Activated naive CD8-positive, alpha-beta T cell treated with anti-CD3 and anti-CD28 coated beads for 36 hours (primary cell): ENCODE data around the gene NTM. TPM values are rescaled to one million over a fixed set of nuclear protein-coding genes. Genes with fewer than 3 reads are reported as not detected.

Source experiments
- DNase-seq: peaks from one replicate; pipeline ENCODE4 v3.0.0; 2021
- H3K27ac Mint-ChIP-seq: one replicate; pipeline ENCODE4 v1.8.0; 2022; ENCODE audit warnings: mild to moderate bottlenecking, moderate library complexity, mixed read lengths
- H3K27me3 Mint-ChIP-seq: one replicate; pipeline ENCODE4 v1.8.0; 2022; ENCODE audit warnings: mild to moderate bottlenecking, mixed read lengths
- H3K36me3 Mint-ChIP-seq: one replicate; pipeline ENCODE4 v1.8.0; 2021; ENCODE audit warnings: mild to moderate bottlenecking, mixed read lengths
- H3K4me1 Mint-ChIP-seq: one replicate; pipeline ENCODE4 v1.8.0; 2021; ENCODE audit warnings: mixed read lengths
- H3K4me3 Mint-ChIP-seq: one replicate; pipeline ENCODE4 v1.8.0; 2022; ENCODE audit warnings: mild to moderate bottlenecking, moderate library complexity, mixed read lengths
- H3K9me3 Mint-ChIP-seq: one replicate; pipeline ENCODE4 v1.8.0; 2022; ENCODE audit warnings: mixed read lengths
- total RNA-seq, 2 experiments: library from RNA; stranded (reverse); gene quantifications; one replicate each; pipeline ENCODE4 v1.2.3, GENCODE V29; 2021

The NTM gene
- total RNA-seq, 2 experiments from 2014 or later: not detected

DNA sequence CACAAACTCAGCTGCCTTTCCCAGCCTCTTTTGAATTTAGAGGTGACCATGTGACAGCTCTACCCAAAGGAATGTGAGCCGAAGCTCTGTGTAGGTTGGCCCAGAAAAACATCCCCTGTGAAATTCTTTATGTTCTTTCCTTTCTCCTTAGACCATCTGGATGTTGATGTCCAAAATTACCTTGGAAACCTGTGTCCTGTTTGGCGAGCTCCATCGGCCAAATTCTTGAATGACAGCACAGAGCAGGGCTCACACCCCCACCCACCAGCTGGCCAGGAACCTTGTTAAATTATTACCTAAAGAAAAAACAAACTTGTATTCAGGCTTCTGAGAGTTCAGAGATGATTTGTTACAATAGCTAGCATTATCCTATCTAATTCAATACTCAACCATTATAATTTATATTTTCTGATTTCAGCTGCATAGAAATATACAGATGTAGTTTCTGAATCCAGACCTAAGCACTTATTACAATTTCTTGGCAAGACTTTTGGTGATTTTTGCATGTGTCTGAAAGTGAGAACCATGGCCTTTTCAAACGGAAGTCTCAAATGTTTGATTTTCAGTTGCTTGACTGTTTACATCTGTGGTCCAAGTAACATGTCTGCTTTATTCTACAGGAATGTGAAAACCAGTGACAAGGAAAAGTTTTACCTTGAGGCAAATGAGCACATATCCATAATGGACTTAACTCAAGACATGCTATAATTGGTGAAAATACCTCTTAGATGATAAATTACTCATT is 554.2 kb downstream of the NTM start:
- no peak for DNase-seq
- Mint-ChIP-seq H3K4me1 (no peaks in the 10 kb centered on the region), H3K27me3 (no peaks in the 10 kb centered on the region), H3K9me3 (no peaks in the 10 kb centered on the region), H3K36me3 (no peaks in the 10 kb centered on the region), H3K4me3 (no peak overlapping the region), H3K27ac (no peak overlapping the region)

GRCh38 chr11:131925829-131926228 is 555.4 kb downstream of the NTM start:
- no peak for DNase-seq
- H3K4me1 Mint-ChIP-seq: no peaks in the 10 kb centered on the region
- no peak overlapping the region for H3K4me3 Mint-ChIP-seq
- no peaks in the 10 kb centered on the region for H3K27me3 Mint-ChIP-seq
- no peaks in the 10 kb centered on the region for H3K9me3 Mint-ChIP-seq
- H3K36me3 Mint-ChIP-seq: no peaks in the 10 kb centered on the region
- no peak overlapping the region for H3K27ac Mint-ChIP-seq

DNA sequence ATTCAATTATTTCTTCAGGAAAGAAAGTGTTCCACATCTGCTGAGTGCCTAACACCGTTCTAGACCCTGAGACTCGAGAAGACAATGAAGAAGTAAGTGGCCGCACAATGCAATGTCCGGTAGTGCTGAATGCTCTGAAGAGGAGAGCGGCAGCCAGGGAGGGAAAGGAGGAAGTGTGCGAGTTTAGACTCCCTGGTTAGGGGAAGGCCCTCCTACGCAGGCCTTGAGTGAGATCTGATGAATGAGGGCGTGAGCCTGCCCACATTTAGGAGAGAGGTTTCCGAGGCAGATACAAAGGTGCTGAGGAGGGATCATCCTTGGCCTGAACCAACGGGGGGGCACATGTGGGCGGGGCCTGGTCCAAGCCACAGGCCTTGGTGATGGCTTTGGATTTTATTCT is 558.6 kb downstream of the NTM start:
- DNase-seq: no peak
- Mint-ChIP-seq H3K9me3 (no peaks in the 10 kb centered on the region), H3K27ac (no peak overlapping the region), H3K4me1 (no peaks in the 10 kb centered on the region), H3K27me3 (no peaks in the 10 kb centered on the region), H3K4me3 (no peak overlapping the region), H3K36me3 (no peaks in the 10 kb centered on the region)

DNA sequence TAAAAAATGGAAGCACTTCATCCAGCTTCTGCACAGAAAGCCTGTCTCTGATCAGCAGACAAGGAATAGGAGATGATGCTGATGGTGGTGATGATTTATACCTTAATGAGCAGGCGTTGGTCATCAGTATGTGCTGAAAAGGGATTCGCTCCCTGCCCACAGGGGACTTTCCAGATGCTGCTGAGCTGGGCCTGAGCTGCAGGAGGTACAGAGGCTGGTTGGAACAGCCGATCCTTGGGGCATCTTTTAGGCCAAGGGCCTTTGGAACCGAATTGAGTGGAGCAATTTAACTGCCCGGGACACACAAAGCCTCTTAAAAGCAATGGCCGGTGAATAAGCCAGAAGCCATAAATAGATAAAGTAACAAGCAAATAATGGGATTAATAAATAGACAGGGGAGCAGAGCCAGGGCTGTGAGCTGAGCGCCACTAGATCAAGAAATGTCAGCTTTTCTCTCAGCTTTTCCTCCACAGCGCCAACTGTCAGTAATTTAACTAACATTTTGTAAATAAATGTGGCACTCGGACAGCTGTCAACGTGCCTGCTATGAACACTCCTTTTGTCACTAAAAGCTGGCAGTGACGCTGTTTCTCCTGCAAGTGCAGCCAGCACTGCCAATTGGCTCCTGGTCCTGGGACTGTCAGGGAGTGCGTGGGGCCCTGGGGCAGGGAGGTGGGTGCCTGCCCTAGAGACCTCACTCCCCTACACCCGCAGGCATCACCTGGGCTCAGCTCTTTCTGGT is 562.3 kb downstream of the NTM start:
- Mint-ChIP-seq H3K4me1 (no peaks in the 10 kb centered on the region), H3K9me3 (no peaks in the 10 kb centered on the region), H3K27me3 (no peaks in the 10 kb centered on the region), H3K36me3 (no peaks in the 10 kb centered on the region), H3K27ac (no peak overlapping the region), H3K4me3 (no peak overlapping the region)
- DNase-seq: no peak

GRCh38 chr11:131934006-131934405 is 563.6 kb downstream of the NTM start:
- Mint-ChIP-seq H3K27ac (no peak overlapping the region), H3K36me3 (no peaks in the 10 kb centered on the region), H3K9me3 (no peaks in the 10 kb centered on the region), H3K4me3 (no peak overlapping the region), H3K4me1 (no peaks in the 10 kb centered on the region), H3K27me3 (no peaks in the 10 kb centered on the region)
- DNase-seq: no peak

GRCh38 chr11:131938351-131938751 is 567.9 kb downstream of the NTM start:
- Mint-ChIP-seq H3K27ac (no peak overlapping the region), H3K4me1 (no peaks in the 10 kb centered on the region), H3K4me3 (no peak overlapping the region), H3K27me3 (no peaks in the 10 kb centered on the region), H3K36me3 (no peaks in the 10 kb centered on the region), H3K9me3 (no peaks in the 10 kb centered on the region)
- no peak for DNase-seq

GRCh38 chr11:131940126-131940525 is 569.7 kb downstream of the NTM start:
- H3K4me1 Mint-ChIP-seq: no peaks in the 10 kb centered on the region
- no peak overlapping the region for H3K27ac Mint-ChIP-seq
- no peak for DNase-seq
- H3K9me3 Mint-ChIP-seq: no peaks in the 10 kb centered on the region
- H3K27me3 Mint-ChIP-seq: no peaks in the 10 kb centered on the region
- H3K36me3 Mint-ChIP-seq: no peaks in the 10 kb centered on the region
- H3K4me3 Mint-ChIP-seq: no peak overlapping the region

GRCh38 chr11:131942878-131943277 is 572.5 kb downstream of the NTM start:
- no peak for DNase-seq
- H3K36me3 Mint-ChIP-seq: no peaks in the 10 kb centered on the region
- no peaks in the 10 kb centered on the region for H3K4me1 Mint-ChIP-seq
- H3K27me3 Mint-ChIP-seq: no peaks in the 10 kb centered on the region
- H3K4me3 Mint-ChIP-seq: no peak overlapping the region
- H3K9me3 Mint-ChIP-seq: no peaks in the 10 kb centered on the region
- no peak overlapping the region for H3K27ac Mint-ChIP-seq

DNA sequence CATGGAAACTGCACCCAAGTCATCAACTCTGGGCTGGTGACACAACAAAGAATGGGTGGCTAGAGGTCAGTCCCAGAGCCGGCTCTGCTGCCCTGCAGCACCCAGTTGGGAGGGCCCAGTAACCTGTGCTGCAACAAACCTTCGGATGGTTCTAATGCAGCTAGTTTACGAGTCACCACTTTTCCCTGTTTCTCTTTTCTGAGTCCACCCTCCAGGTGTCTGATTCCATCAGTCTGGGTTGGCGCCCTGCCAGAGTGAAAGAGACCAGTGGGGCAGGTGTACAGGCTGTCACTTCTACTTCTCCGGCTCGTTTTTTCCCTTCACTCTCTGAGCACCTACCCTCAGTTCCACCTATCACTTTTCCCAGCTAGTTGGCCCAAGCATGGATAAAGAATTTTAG is 572.9 kb downstream of the NTM start:
- Mint-ChIP-seq H3K27ac (no peak overlapping the region), H3K4me3 (no peak overlapping the region), H3K36me3 (no peaks in the 10 kb centered on the region), H3K9me3 (no peaks in the 10 kb centered on the region), H3K4me1 (no peaks in the 10 kb centered on the region), H3K27me3 (no peaks in the 10 kb centered on the region)
- no peak for DNase-seq

GRCh38 chr11:131944736-131945135 is 574.3 kb downstream of the NTM start:
- no peaks in the 10 kb centered on the region for H3K9me3 Mint-ChIP-seq
- DNase-seq: no peak
- H3K27me3 Mint-ChIP-seq: no peaks in the 10 kb centered on the region
- no peak overlapping the region for H3K4me3 Mint-ChIP-seq
- no peak overlapping the region for H3K27ac Mint-ChIP-seq
- no peaks in the 10 kb centered on the region for H3K4me1 Mint-ChIP-seq
- H3K36me3 Mint-ChIP-seq: no peaks in the 10 kb centered on the region

GRCh38 chr11:131945706-131946105 is 575.3 kb downstream of the NTM start:
- H3K27me3 Mint-ChIP-seq: no peaks in the 10 kb centered on the region
- no peaks in the 10 kb centered on the region for H3K4me1 Mint-ChIP-seq
- H3K4me3 Mint-ChIP-seq: no peak overlapping the region
- H3K27ac Mint-ChIP-seq: no peak overlapping the region
- H3K9me3 Mint-ChIP-seq: no peaks in the 10 kb centered on the region
- no peaks in the 10 kb centered on the region for H3K36me3 Mint-ChIP-seq
- no peak for DNase-seq

GRCh38 chr11:131947511-131947910 is 577.1 kb downstream of the NTM start:
- DNase-seq: no peak
- H3K27ac Mint-ChIP-seq: no peak overlapping the region
- H3K27me3 Mint-ChIP-seq: no peaks in the 10 kb centered on the region
- H3K4me3 Mint-ChIP-seq: no peak overlapping the region
- H3K4me1 Mint-ChIP-seq: no peaks in the 10 kb centered on the region
- H3K36me3 Mint-ChIP-seq: no peaks in the 10 kb centered on the region
- H3K9me3 Mint-ChIP-seq: no peaks in the 10 kb centered on the region

DNA sequence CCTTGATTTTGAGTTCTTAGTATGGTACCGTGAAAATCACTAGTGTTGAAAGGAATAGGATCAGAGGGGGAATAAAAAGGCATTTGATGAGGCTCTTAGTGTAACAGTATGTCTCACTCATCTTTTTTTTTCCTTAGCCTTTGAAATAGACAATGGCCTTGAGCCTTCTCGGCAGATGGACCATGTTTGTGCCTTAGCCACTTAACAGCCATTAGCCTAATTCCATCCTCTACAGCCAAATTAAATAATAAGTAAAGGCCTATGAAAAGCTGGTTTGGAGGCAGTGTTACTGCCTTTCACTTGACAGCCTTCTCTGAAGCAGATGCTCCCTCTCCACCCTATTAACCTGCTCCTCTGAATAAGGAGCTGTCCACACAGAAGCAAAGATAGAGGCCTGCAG is 580.7 kb downstream of the NTM start:
- no peaks in the 10 kb centered on the region for H3K9me3 Mint-ChIP-seq
- no peaks in the 10 kb centered on the region for H3K27me3 Mint-ChIP-seq
- no peak overlapping the region for H3K4me3 Mint-ChIP-seq
- H3K36me3 Mint-ChIP-seq: no peaks in the 10 kb centered on the region
- no peak overlapping the region for H3K27ac Mint-ChIP-seq
- no peaks in the 10 kb centered on the region for H3K4me1 Mint-ChIP-seq
- no peak for DNase-seq

DNA sequence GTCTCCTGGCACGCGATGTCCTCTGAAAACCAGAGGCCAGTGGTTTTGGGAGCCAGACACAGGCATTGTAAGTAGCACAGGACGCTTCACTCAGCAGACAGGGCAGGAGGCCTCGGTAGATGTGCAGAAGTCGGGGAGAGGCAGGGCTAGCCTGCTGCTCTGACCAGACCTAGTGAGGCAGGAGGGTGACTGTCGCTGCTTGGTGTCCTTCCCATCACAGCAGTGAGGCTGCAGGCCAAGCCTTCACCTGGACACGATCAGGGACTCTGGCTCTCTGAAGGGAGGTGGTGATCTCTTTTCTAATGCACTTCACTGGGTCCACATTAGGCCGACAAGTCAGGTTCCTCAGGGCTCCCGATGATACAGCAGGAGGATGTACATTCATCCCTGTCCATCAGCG is 583.7 kb downstream of the NTM start:
- Mint-ChIP-seq H3K36me3 (no peaks in the 10 kb centered on the region), H3K4me3 (no peak overlapping the region), H3K27me3 (no peaks in the 10 kb centered on the region), H3K27ac (no peak overlapping the region), H3K4me1 (no peaks in the 10 kb centered on the region), H3K9me3 (no peaks in the 10 kb centered on the region)
- DNase-seq: no peak

DNA sequence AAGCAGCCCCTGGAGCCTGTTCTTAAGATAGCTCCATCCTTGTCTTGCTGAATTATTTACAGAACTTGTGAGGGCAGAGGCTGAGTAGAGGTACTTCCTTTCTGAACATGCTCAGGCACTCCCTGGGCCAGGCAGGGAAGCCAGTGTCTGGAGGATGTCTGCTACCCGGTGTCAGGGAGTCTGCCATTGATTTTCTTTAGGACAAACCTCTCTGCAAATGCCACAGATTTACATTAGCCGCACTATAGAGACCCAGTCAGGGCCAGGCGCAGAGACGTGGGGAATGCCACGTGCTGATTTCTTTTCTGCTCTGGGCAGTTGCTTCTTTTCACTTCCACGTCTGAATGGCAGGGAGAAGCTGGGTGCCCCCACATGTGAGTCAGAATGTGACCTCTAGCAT is 585.5 kb downstream of the NTM start:
- no peaks in the 10 kb centered on the region for H3K36me3 Mint-ChIP-seq
- H3K4me1 Mint-ChIP-seq: no peaks in the 10 kb centered on the region
- no peak overlapping the region for H3K4me3 Mint-ChIP-seq
- no peaks in the 10 kb centered on the region for H3K9me3 Mint-ChIP-seq
- H3K27me3 Mint-ChIP-seq: no peaks in the 10 kb centered on the region
- H3K27ac Mint-ChIP-seq: no peak overlapping the region
- no peak for DNase-seq

DNA sequence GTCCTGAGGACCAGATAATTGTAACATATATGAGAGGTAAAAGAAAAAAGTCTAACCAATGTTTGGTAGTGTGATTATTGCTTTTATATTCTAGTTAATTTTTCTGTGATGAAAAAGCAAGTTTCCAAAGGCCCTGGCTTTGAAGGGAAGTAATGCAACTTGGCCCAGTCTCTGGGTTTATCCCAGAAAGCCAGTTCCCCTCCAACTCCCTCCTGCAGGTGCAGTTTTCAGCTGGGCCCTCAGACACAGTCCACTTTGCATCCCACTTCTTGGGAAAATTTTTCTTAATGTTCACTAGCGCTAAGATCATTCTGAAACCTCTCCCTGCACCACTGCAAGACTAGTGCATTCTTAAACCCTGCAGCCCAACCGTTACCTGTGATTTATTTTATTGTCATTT is 586.8 kb downstream of the NTM start:
- Mint-ChIP-seq H3K27ac (no peak overlapping the region), H3K27me3 (no peaks in the 10 kb centered on the region), H3K4me3 (no peak overlapping the region), H3K36me3 (no peaks in the 10 kb centered on the region), H3K4me1 (no peaks in the 10 kb centered on the region), H3K9me3 (no peaks in the 10 kb centered on the region)
- DNase-seq: no peak
